Pancreas (tissue), 10 donors: ENCODE results near the gene GPRC5B. TPM values are rescaled to one million over a fixed set of nuclear protein-coding genes. Genes with fewer than 3 reads are reported as not detected.

Source experiments
- ATAC-seq, 4 donors: fragments of 200-7000 bp; cut with Tn5 transposase; one replicate each; pipeline versions ENCODE4 v1.8.0 to v1.9.1; 2020; ENCODE audit warnings: mild to moderate bottlenecking in 4 of 4, moderate library complexity in 4 of 4
- DNase-seq, 6 donors: peaks; one replicate each; pipeline ENCODE4 v3.0.0-alpha.2; 2020
- FAIRE-seq: peaks from 2 replicates; lab custom pipeline; 2012; peaks lifted over from hg19 to GRCh38; lab: Jason Lieb, UNC
- H3K27ac ChIP-seq, 4 donors: fragments of 200-600 bp; sonication (generic); 1 replicate in 3 of 4; 2 replicates in 1 of 4; pipeline versions ENCODE4 v1.5.0 to v1.8.0; 2020
- H3K27me3 ChIP-seq, 4 donors: fragments of 200-600 bp; one replicate each; pipeline ENCODE4 v1.8.0; 2021
- H3K36me3 ChIP-seq, 3 donors: fragments of 200-600 bp; sonication (generic) in 1 of 3; one replicate each; pipeline versions ENCODE4 v1.5.0 to v1.8.0; 2020 to 2021
- H3K4me1 ChIP-seq, 3 donors: fragments of 200-600 bp; one replicate each; pipeline ENCODE4 v1.8.0; 2021
- H3K4me3 ChIP-seq, 4 donors: fragments of 200-600 bp; sonication (generic) in 2 of 4; one replicate each; pipeline versions ENCODE4 v1.5.0 to v1.8.0; 2020 to 2021
- H3K9me3 ChIP-seq, 4 donors: fragments of 200-600 bp; one replicate each; pipeline ENCODE4 v1.8.0; 2021
- CTCF ChIP-seq, 4 donors: fragments of 200-600 bp; sonication (generic) in 3 of 4; IDR thresholded peaks; one replicate each; pipeline versions ENCODE4 v1.5.0 to v1.8.0; 2021; ENCODE audit warnings: antibody characterized with exemption in 4 of 4
- WGBS, 2 donors: extraction: QIAGEN DNeasy Blood & Tissue Kit; methylation state at CpG; one replicate each; pipeline ENCODE4 v1.1.7; 2013; 5-methylcytosine and 5-hydroxymethylcytosine counted together
- intact Hi-C, 3 donors: fragments of 100-400 bp; cut with DNase I; formaldehyde crosslinking; loops; one replicate each; pipeline versions ENCODE4 v1.11.1 to v1.14.2; 2022
- polyA plus RNA-seq, 2 donors: library from polyadenylated mRNA; stranded (reverse); fragments of 200-250 nt; gene quantifications; one replicate each; pipeline ENCODE4 v1.2.3, GENCODE V29; 2013
- total RNA-seq, 6 donors: library from RNA; stranded (reverse); fragmentation: NEBNext Ultra II Directional in 4 of 6; extraction: Animal tissue kit (Norgen Biotek cat#: 25700) in 4 of 6; gene quantifications; one replicate each; pipeline versions ENCODE4 v1.2.1 to v1.2.4, GENCODE V29; 2021 to 2023
- donor health status: healthy with polysubstance abuse.
- donor health status: DM: no; HTN: no; CAD: no; lungs with moderate emphysema.
- donor health status: DM: no; HTN: no; CAD: no.
- donor health status: control.
- donor health status: control.
- donor health status: Bipolar disorder and iron deficiency.
- donor health status: DM: yes; HTN: yes; CAD: no.
- donor health status: DM: no; HTN: no; CAD: no.
- donor health status: DM: no; HTN: no; CAD: no.
- donor health status: DM: yes; HTN: yes; CAD: no.

Gene GPRC5B
- total and polyA plus RNA-seq, 8 donors, result 20.0 to 95.5 (median 27.4) TPM

- DNase-seq (peak in 1 of 6 donors; percentile 13), ATAC-seq (no peak), FAIRE-seq (no peak)
- no peaks in the 10 kb centered on the region for H3K27me3 ChIP-seq
- 96 to 98% methylated on average over 4 to 5 of the region's 5 CpGs for WGBS, 2 donors
- no peak overlapping the region for H3K27ac ChIP-seq
- H3K36me3 ChIP-seq, result peaks cover 0 to 16% (median 5%) of the 10 kb centered on the region in 3 donors
- no peaks in the 10 kb centered on the region for H3K4me1 ChIP-seq
- no peaks in the 10 kb centered on the region for H3K9me3 ChIP-seq
- TF ChIP-seq CTCF (IDR thresholded peaks at IDR 0.05), result no peak
- intact Hi-C loops, result no loop called here
- H3K4me3 ChIP-seq, result no peak overlapping the region
Measured at GRCh38 chr16:19864566-19864965, 20.1 kb downstream of the GPRC5B start.

- whole genome bisulfite sequencing, 2 donors, result 89 to 93% methylated on average over 1 of the region's 1 CpG
- no peak for FAIRE-seq
- Histone ChIP-seq H3K27me3 (no peaks in the 10 kb centered on the region), H3K9me3 (no peaks in the 10 kb centered on the region), H3K27ac (no peak overlapping the region), H3K4me1 (no peaks in the 10 kb centered on the region), H3K36me3 (peaks cover 0 to 22% (median 6%) of the 10 kb centered on the region in 3 donors), H3K4me3 (no peak overlapping the region)
- no peak for ATAC-seq
- DNase-seq, result peak in 1 of 6 donors; percentile 26
- intact Hi-C loops, result no loop called here
- TF ChIP-seq CTCF (IDR thresholded peaks at IDR 0.05), result no peak
Measured at GRCh38 chr16:19863990-19864389, 20.7 kb downstream of the GPRC5B start.

GRCh38 chr16:19861811-19862327 lies 22.8 kb downstream of the GPRC5B start:
- no peak for TF ChIP-seq CTCF (IDR thresholded peaks at IDR 0.05)
- 70% methylated on average over 16 of the region's 16 CpGs for WGBS, 2 donors
- H3K27ac ChIP-seq, result peak overlapping the region in 1 of 4 donors; percentile 17
- H3K4me3 ChIP-seq, result no peak overlapping the region
- H3K4me1 ChIP-seq, result no peaks in the 10 kb centered on the region
- FAIRE-seq, result no peak
- peaks cover 0 to 24% (median 6%) of the 10 kb centered on the region in 3 donors for H3K36me3 ChIP-seq
- H3K27me3 ChIP-seq, result no peaks in the 10 kb centered on the region
- no peaks in the 10 kb centered on the region for H3K9me3 ChIP-seq
- intact Hi-C loops, result no loop called here
- DNase-seq, result peak in 1 of 6 donors; percentile 33
- peak in 2 of 4 donors; percentile 55 to 69 for ATAC-seq

GRCh38 chr16:19861133-19861532 lies 23.5 kb downstream of the GPRC5B start:
- DNase-seq (peak in 1 of 6 donors; percentile 3), ATAC-seq (no peak), FAIRE-seq (no peak)
- TF ChIP-seq CTCF (IDR thresholded peaks at IDR 0.05), result no peak
- Histone ChIP-seq H3K9me3 (no peaks in the 10 kb centered on the region), H3K4me1 (no peaks in the 10 kb centered on the region), H3K27ac (no peak overlapping the region), H3K4me3 (no peak overlapping the region), H3K27me3 (no peaks in the 10 kb centered on the region), H3K36me3 (peaks cover 0 to 20% (median 6%) of the 10 kb centered on the region in 3 donors)
- WGBS, 2 donors, result 84 to 91% methylated on average over 3 of the region's 3 CpGs
- intact Hi-C loops, result no loop called here
